CD14-positive monocyte (primary cell): ENCODE data around the gene TREM2. TPM values are rescaled to one million over a fixed set of nuclear protein-coding genes. Genes with fewer than 3 reads are reported as not detected.

Experiments
- DNase-seq, 3 donors: peaks; one replicate each; pipeline ENCODE4 v3.0.0-alpha.2; 2011 to 2022
- H2AFZ ChIP-seq: 2 replicates; pipeline ENCODE4 v1.6.0; 2012; ENCODE audit warnings: mild to moderate bottlenecking, low read depth, low read length, inconsistent platforms; ENCODE audit not compliant: insufficient read depth, poor library complexity, severe bottlenecking
- H3K27ac ChIP-seq, 2 donors: 1 replicate in 1 of 2; 2 replicates in 1 of 2; pipeline ENCODE4 v1.5.1; 2012 to 2013; ENCODE audit warnings: low read length in 2 of 2, control low read depth in 1 of 2, inconsistent platforms in 1 of 2, low read depth in 1 of 2, mild to moderate bottlenecking in 1 of 2
- H3K27me3 ChIP-seq, 2 donors: one replicate each; pipeline versions ENCODE4 v1.6.0 to v1.6.1; 2011 to 2013; ENCODE audit warnings: low read length in 2 of 2; ENCODE audit not compliant: control insufficient read depth in 2 of 2, insufficient read depth in 2 of 2
- H3K36me3 ChIP-seq, 2 donors: replicated peaks in 1 of 2; 1 replicate in 1 of 2; 2 replicates in 1 of 2; pipeline versions ENCODE4 v1.5.1 to v1.6.1; 2012 to 2013; ENCODE audit warnings: low read length in 2 of 2, control low read depth in 1 of 2, inconsistent platforms in 1 of 2, mild to moderate bottlenecking in 1 of 2; ENCODE audit not compliant: insufficient read depth in 2 of 2, control insufficient read depth in 1 of 2
- H3K4me1 ChIP-seq, 2 donors: 1 replicate in 1 of 2; 2 replicates in 1 of 2; pipeline versions ENCODE4 v1.5.1 to v1.6.1; 2012 to 2013; ENCODE audit warnings: low read length in 2 of 2, control low read depth in 1 of 2, inconsistent platforms in 1 of 2, mild to moderate bottlenecking in 1 of 2, moderate library complexity in 1 of 2; ENCODE audit not compliant: insufficient read depth in 2 of 2, control insufficient read depth in 1 of 2
- H3K4me2 ChIP-seq: replicated peaks from 2 replicates; pipeline ENCODE3; 2012; ENCODE audit warnings: low read length, moderate library complexity, mild to moderate bottlenecking; ENCODE audit not compliant: poor library complexity, severe bottlenecking; ENCODE audit errors: extremely low read depth
- H3K4me3 ChIP-seq, 3 experiments: fragments of 200-600 bp in 1 of 3; sonication (generic) in 1 of 3; replicated peaks in 1 of 3; 1 replicate in 2 of 3; 2 replicates in 1 of 3; pipeline ENCODE4 v1.5.1; 2011 to 2013; ENCODE audit warnings: low read length in 3 of 3, mild to moderate bottlenecking in 3 of 3, control low read depth in 2 of 3, low read depth in 2 of 3, inconsistent platforms in 1 of 3, moderate library complexity in 1 of 3
- H3K79me2 ChIP-seq: 2 replicates; pipeline ENCODE4 v1.6.0; 2012; ENCODE audit warnings: mild to moderate bottlenecking, control low read depth, inconsistent platforms, low read length, moderate library complexity; ENCODE audit not compliant: insufficient read depth
- H3K9ac ChIP-seq: 2 replicates; pipeline ENCODE4 v1.6.0; 2017; ENCODE audit warnings: low read length, mild to moderate bottlenecking; ENCODE audit not compliant: insufficient read depth, poor library complexity, severe bottlenecking
- H3K9me3 ChIP-seq, 2 donors: replicated peaks in 1 of 2; 1 replicate in 1 of 2; 2 replicates in 1 of 2; pipeline versions ENCODE4 v1.5.1 to v1.6.1; 2012 to 2013; ENCODE audit warnings: low read length in 2 of 2, control low read depth in 1 of 2; ENCODE audit not compliant: control insufficient read depth in 1 of 2, insufficient read depth in 1 of 2
- H4K20me1 ChIP-seq: 2 replicates; pipeline ENCODE4 v1.6.0; 2012; ENCODE audit warnings: mild to moderate bottlenecking, low read length, control low read depth, moderate library complexity; ENCODE audit not compliant: insufficient read depth
- H3K27ac Mint-ChIP-seq, 7 donors: one replicate each; pipeline ENCODE4 v1.8.0; 2020; ENCODE audit warnings: mild to moderate bottlenecking in 7 of 7, mixed read lengths in 7 of 7, moderate library complexity in 6 of 7, inconsistent platforms in 2 of 7
- H3K27me3 Mint-ChIP-seq, 3 donors: one replicate each; pipeline ENCODE4 v1.8.0; 2021 to 2022; ENCODE audit warnings: low read depth in 3 of 3, mild to moderate bottlenecking in 3 of 3, mixed read lengths in 3 of 3, moderate library complexity in 3 of 3, inconsistent platforms in 1 of 3
- H3K36me3 Mint-ChIP-seq, 2 donors: one replicate each; pipeline ENCODE4 v1.8.0; 2020; ENCODE audit warnings: mixed read lengths in 2 of 2, inconsistent platforms in 1 of 2, mild to moderate bottlenecking in 1 of 2
- H3K4me1 Mint-ChIP-seq: one replicate; pipeline ENCODE4 v1.8.0; 2020; ENCODE audit warnings: mild to moderate bottlenecking, mixed read lengths
- H3K4me3 Mint-ChIP-seq, 2 donors: one replicate each; pipeline ENCODE4 v1.8.0; 2020; ENCODE audit warnings: mild to moderate bottlenecking in 2 of 2, mixed read lengths in 2 of 2, moderate library complexity in 1 of 2
- H3K9me3 Mint-ChIP-seq, 7 donors: one replicate each; pipeline ENCODE4 v1.8.0; 2020 to 2022; ENCODE audit warnings: mixed read lengths in 7 of 7, mild to moderate bottlenecking in 6 of 7, moderate library complexity in 6 of 7, inconsistent platforms in 2 of 7
- CTCF ChIP-seq: fragments of 200-600 bp; IDR thresholded peaks from one replicate; pipeline ENCODE4 v1.8.0; 2022; ENCODE audit warnings: antibody characterized with exemption, mild to moderate bottlenecking
- WGBS: methylation state at CpG from one replicate; pipeline ENCODE4 v1.1.5; 2013; ENCODE audit warnings: missing lambda C conversion rate; ENCODE audit not compliant: insufficient coverage; 5-methylcytosine and 5-hydroxymethylcytosine counted together
- intact Hi-C, 2 donors: fragments of 100-400 bp; cut with micrococcal nuclease; formaldehyde crosslinking; loops; one replicate each; pipeline versions ENCODE4 v1.15.0 to v1.15.1; 2023
- polyA plus RNA-seq, 3 donors: library from polyadenylated mRNA; depleted of rRNA in 1 of 3; unstranded in 2 of 3; stranded (reverse) in 1 of 3; fragments of 300-500 nt in 2 of 3; fragments of >200 nt in 1 of 3; fragmentation: Illumina TruSeq in 2 of 3; gene quantifications; 1 replicate in 2 of 3; 2 replicates in 1 of 3; pipeline ENCODE4 v1.2.3, GENCODE V29; 2012 to 2021

Gene TREM2
- polyA plus RNA-seq, 3 donors = 0.54 to 0.78 (median 0.56) TPM

- Histone ChIP-seq H3K36me3 (no peaks in the 10 kb centered on the region), H3K4me3 (no peak overlapping the region), H3K27ac (no peak overlapping the region), H3K79me2 (no peaks in the 10 kb centered on the region), H4K20me1 (no peaks in the 10 kb centered on the region), H3K4me2 (no peak overlapping the region), H3K9me3 (no peaks in the 10 kb centered on the region), H3K27me3 (no peaks in the 10 kb centered on the region), H3K9ac (no peak overlapping the region), H2AFZ (no peak overlapping the region), H3K4me1 (peaks cover 14 to 18% of the 10 kb centered on the region in 2 donors)
- Mint-ChIP-seq H3K9me3 (peaks cover 0 to 9% (median 5%) of the 10 kb centered on the region in 7 donors), H3K36me3 (peaks cover 0 to 2% of the 10 kb centered on the region in 2 donors), H3K27me3 (peaks cover 3 to 16% (median 3%) of the 10 kb centered on the region in 3 donors), H3K4me1 (peaks cover 20% of the 10 kb centered on the region), H3K4me3 (no peak overlapping the region), H3K27ac (no peak overlapping the region)
- DNase-seq = no peak
- TF ChIP-seq CTCF = no peak
- 50% methylated on average over 2 of the region's 4 CpGs for WGBS
- intact Hi-C loops = no loop called here
Measured at GRCh38 chr6:41156001-41156400, 6.9 kb downstream of the TREM2 start.

GRCh38 chr6:41155132-41155805 is 7.6 kb downstream of the TREM2 start:
- Mint-ChIP-seq H3K4me1 (peaks cover 20% of the 10 kb centered on the region), H3K9me3 (peaks cover 0 to 9% (median 5%) of the 10 kb centered on the region in 7 donors), H3K36me3 (peaks cover 0 to 2% of the 10 kb centered on the region in 2 donors), H3K27ac (no peak overlapping the region), H3K27me3 (peaks cover 3 to 14% (median 3%) of the 10 kb centered on the region in 3 donors), H3K4me3 (no peak overlapping the region)
- no peaks in the 10 kb centered on the region for H3K79me2 ChIP-seq
- no peak overlapping the region for H3K9ac ChIP-seq
- H2AFZ ChIP-seq = no peak overlapping the region
- no peaks in the 10 kb centered on the region for H3K27me3 ChIP-seq
- no CpG with 5 or more reads among the region's 7 CpGs for WGBS
- DNase-seq = no peak
- H3K4me1 ChIP-seq = peaks cover 14 to 17% of the 10 kb centered on the region in 2 donors
- no peak overlapping the region for H3K4me2 ChIP-seq
- H3K27ac ChIP-seq = no peak overlapping the region
- no peaks in the 10 kb centered on the region for H4K20me1 ChIP-seq
- no peak overlapping the region for H3K4me3 ChIP-seq
- TF ChIP-seq CTCF = no peak
- no peaks in the 10 kb centered on the region for H3K36me3 ChIP-seq
- intact Hi-C loops = no loop called here
- no peaks in the 10 kb centered on the region for H3K9me3 ChIP-seq
